ENCODE measurements around the gene NEU2.

NEU2 gene

GRCh38 chr2:233044974-233045605 is 12.6 kb downstream of the NEU2 start:
- Histone ChIP-seq H3K36me3 (replicated peaks in 1 of 2; ENCODE audit: control insufficient read depth in 2 of 2, insufficient read depth in 2 of 2, low read length in 2 of 2) (no peaks in the 10 kb centered on the region), H3K27ac (replicated peaks; ENCODE audit: low read length) (no peak overlapping the region), H3K14ac (ENCODE audit: low read length) (no peak overlapping the region), H3K18ac (ENCODE audit: low read length) (no peak overlapping the region), H2AK5ac (ENCODE audit: low read depth, low read length) (no peak overlapping the region), H2BK12ac (ENCODE audit: low read length) (no peak overlapping the region), H3K4me1 (ENCODE audit: control insufficient read depth in 2 of 2, insufficient read depth in 1 of 2, low read depth in 1 of 2, low read length in 2 of 2) (peaks cover 0 to 2% of the 10 kb centered on the region in 2 donors), H2BK5ac (ENCODE audit: low read length) (no peak overlapping the region), H2BK120ac (ENCODE audit: low read depth, low read length) (no peak overlapping the region), H3K4me2 (ENCODE audit: insufficient read depth, low read length, poor library complexity, severe bottlenecking) (no peak overlapping the region), H3K27me3 (ENCODE audit: control insufficient read depth in 3 of 3, insufficient read depth in 3 of 3, low read depth in 1 of 3, low read length in 3 of 3) (peaks cover 0 to 16% (median 0%) of the 10 kb centered on the region in 3 experiments), H3K4me3 (ENCODE audit: low read length in 2 of 2) (no peak overlapping the region), H4K91ac (ENCODE audit: low read depth, low read length, poor library complexity) (no peak overlapping the region), H3K9ac (ENCODE audit: low read depth, low read length, poor library complexity) (no peak overlapping the region), H2BK15ac (ENCODE audit: low read length) (no peak overlapping the region), H2AFZ (ENCODE audit: low read length) (no peak overlapping the region), H3K23ac (ENCODE audit: low read depth, low read length, poor library complexity) (no peak overlapping the region), H4K8ac (ENCODE audit: low read depth, low read length) (no peak overlapping the region), H3K4ac (ENCODE audit: low read length) (no peak overlapping the region), H3K9me3 (replicated peaks in 1 of 2; ENCODE audit: control insufficient read depth in 2 of 2, insufficient read depth in 1 of 2, low read depth in 1 of 2, low read length in 2 of 2) (no peaks in the 10 kb centered on the region), H3K79me1 (ENCODE audit: low read depth, low read length) (no peaks in the 10 kb centered on the region)
- WGBS, 2 donors (ENCODE audit: extremely low coverage in 2 of 2, insufficient read length in 2 of 2, insufficient replicate concordance in 1 of 2): no CpG with 5 or more reads among the region's 9 CpGs
- DNase-seq (ENCODE audit: low spot score): no peak

GRCh38 chr2:233047206-233047605 is 14.7 kb downstream of the NEU2 start:
- H3K36me3 ChIP-seq (replicated peaks in 1 of 2; ENCODE audit: control insufficient read depth in 2 of 2, insufficient read depth in 2 of 2, low read length in 2 of 2): no peaks in the 10 kb centered on the region
- no peak overlapping the region for H2AK5ac ChIP-seq (ENCODE audit: low read depth, low read length)
- peaks cover 0 to 6% of the 10 kb centered on the region in 2 donors for H3K4me1 ChIP-seq (ENCODE audit: control insufficient read depth in 2 of 2, insufficient read depth in 1 of 2, low read depth in 1 of 2, low read length in 2 of 2)
- H3K79me1 ChIP-seq (ENCODE audit: low read depth, low read length): no peaks in the 10 kb centered on the region
- no peak overlapping the region for H3K18ac ChIP-seq (ENCODE audit: low read length)
- no peak overlapping the region for H2BK15ac ChIP-seq (ENCODE audit: low read length)
- no peak overlapping the region for H2AFZ ChIP-seq (ENCODE audit: low read length)
- H3K27ac ChIP-seq (replicated peaks; ENCODE audit: low read length): no peak overlapping the region
- no peak overlapping the region for H3K4me2 ChIP-seq (ENCODE audit: insufficient read depth, low read length, poor library complexity, severe bottlenecking)
- H2BK12ac ChIP-seq (ENCODE audit: low read length): no peak overlapping the region
- H3K4ac ChIP-seq (ENCODE audit: low read length): no peak overlapping the region
- H3K4me3 ChIP-seq (ENCODE audit: low read length in 2 of 2): no peak overlapping the region
- no CpG with 5 or more reads among the region's 3 CpGs for WGBS, 2 donors (ENCODE audit: extremely low coverage in 2 of 2, insufficient read length in 2 of 2, insufficient replicate concordance in 1 of 2)
- H3K9me3 ChIP-seq (replicated peaks in 1 of 2; ENCODE audit: control insufficient read depth in 2 of 2, insufficient read depth in 1 of 2, low read depth in 1 of 2, low read length in 2 of 2): no peaks in the 10 kb centered on the region
- H3K9ac ChIP-seq (ENCODE audit: low read depth, low read length, poor library complexity): no peak overlapping the region
- no peak overlapping the region for H4K8ac ChIP-seq (ENCODE audit: low read depth, low read length)
- H3K14ac ChIP-seq (ENCODE audit: low read length): no peak overlapping the region
- H2BK5ac ChIP-seq (ENCODE audit: low read length): no peak overlapping the region
- H2BK120ac ChIP-seq (ENCODE audit: low read depth, low read length): no peak overlapping the region
- peaks cover 0 to 29% (median 3%) of the 10 kb centered on the region in 3 experiments for H3K27me3 ChIP-seq (ENCODE audit: control insufficient read depth in 3 of 3, insufficient read depth in 3 of 3, low read depth in 1 of 3, low read length in 3 of 3)
- no peak overlapping the region for H4K91ac ChIP-seq (ENCODE audit: low read depth, low read length, poor library complexity)
- DNase-seq (ENCODE audit: low spot score): no peak
- no peak overlapping the region for H3K23ac ChIP-seq (ENCODE audit: low read depth, low read length, poor library complexity)

GRCh38 chr2:233047667-233048066 is 15.2 kb downstream of the NEU2 start:
- H2BK15ac ChIP-seq (ENCODE audit: low read length): no peak overlapping the region
- DNase-seq (ENCODE audit: low spot score): no peak
- H3K4ac ChIP-seq (ENCODE audit: low read length): no peak overlapping the region
- no peak overlapping the region for H3K14ac ChIP-seq (ENCODE audit: low read length)
- H2BK120ac ChIP-seq (ENCODE audit: low read depth, low read length): no peak overlapping the region
- H3K27ac ChIP-seq (replicated peaks; ENCODE audit: low read length): no peak overlapping the region
- no peaks in the 10 kb centered on the region for H3K36me3 ChIP-seq (replicated peaks in 1 of 2; ENCODE audit: control insufficient read depth in 2 of 2, insufficient read depth in 2 of 2, low read length in 2 of 2)
- H3K23ac ChIP-seq (ENCODE audit: low read depth, low read length, poor library complexity): no peak overlapping the region
- H2BK5ac ChIP-seq (ENCODE audit: low read length): no peak overlapping the region
- no peak overlapping the region for H3K4me2 ChIP-seq (ENCODE audit: insufficient read depth, low read length, poor library complexity, severe bottlenecking)
- H2BK12ac ChIP-seq (ENCODE audit: low read length): no peak overlapping the region
- no peak overlapping the region for H4K91ac ChIP-seq (ENCODE audit: low read depth, low read length, poor library complexity)
- H3K9me3 ChIP-seq (replicated peaks in 1 of 2; ENCODE audit: control insufficient read depth in 2 of 2, insufficient read depth in 1 of 2, low read depth in 1 of 2, low read length in 2 of 2): no peaks in the 10 kb centered on the region
- H2AFZ ChIP-seq (ENCODE audit: low read length): no peak overlapping the region
- H3K18ac ChIP-seq (ENCODE audit: low read length): no peak overlapping the region
- no peak overlapping the region for H2AK5ac ChIP-seq (ENCODE audit: low read depth, low read length)
- peaks cover 0 to 6% of the 10 kb centered on the region in 2 donors for H3K4me1 ChIP-seq (ENCODE audit: control insufficient read depth in 2 of 2, insufficient read depth in 1 of 2, low read depth in 1 of 2, low read length in 2 of 2)
- no peaks in the 10 kb centered on the region for H3K79me1 ChIP-seq (ENCODE audit: low read depth, low read length)
- H3K27me3 ChIP-seq (ENCODE audit: control insufficient read depth in 3 of 3, insufficient read depth in 3 of 3, low read depth in 1 of 3, low read length in 3 of 3): peaks cover 0 to 29% (median 3%) of the 10 kb centered on the region in 3 experiments
- H3K4me3 ChIP-seq (ENCODE audit: low read length in 2 of 2): no peak overlapping the region
- no peak overlapping the region for H3K9ac ChIP-seq (ENCODE audit: low read depth, low read length, poor library complexity)
- no peak overlapping the region for H4K8ac ChIP-seq (ENCODE audit: low read depth, low read length)
- no CpG with 5 or more reads among the region's 9 CpGs for WGBS, 2 donors (ENCODE audit: extremely low coverage in 2 of 2, insufficient read length in 2 of 2, insufficient replicate concordance in 1 of 2)

GRCh38 chr2:233048569-233049193 is 16.2 kb downstream of the NEU2 start:
- Histone ChIP-seq H3K18ac (ENCODE audit: low read length) (peak overlapping the region; percentile 66), H3K27ac (replicated peaks; ENCODE audit: low read length) (no peak overlapping the region), H2BK120ac (ENCODE audit: low read depth, low read length) (no peak overlapping the region), H2AFZ (ENCODE audit: low read length) (no peak overlapping the region), H3K4me3 (ENCODE audit: low read length in 2 of 2) (no peak overlapping the region), H3K4ac (ENCODE audit: low read length) (no peak overlapping the region), H2BK12ac (ENCODE audit: low read length) (no peak overlapping the region), H3K4me2 (ENCODE audit: insufficient read depth, low read length, poor library complexity, severe bottlenecking) (no peak overlapping the region), H3K9ac (ENCODE audit: low read depth, low read length, poor library complexity) (no peak overlapping the region), H3K36me3 (replicated peaks in 1 of 2; ENCODE audit: control insufficient read depth in 2 of 2, insufficient read depth in 2 of 2, low read length in 2 of 2) (no peaks in the 10 kb centered on the region), H3K14ac (ENCODE audit: low read length) (no peak overlapping the region), H3K9me3 (replicated peaks in 1 of 2; ENCODE audit: control insufficient read depth in 2 of 2, insufficient read depth in 1 of 2, low read depth in 1 of 2, low read length in 2 of 2) (no peaks in the 10 kb centered on the region), H4K8ac (ENCODE audit: low read depth, low read length) (no peak overlapping the region), H3K23ac (ENCODE audit: low read depth, low read length, poor library complexity) (no peak overlapping the region), H2BK5ac (ENCODE audit: low read length) (no peak overlapping the region), H2AK5ac (ENCODE audit: low read depth, low read length) (no peak overlapping the region), H3K4me1 (ENCODE audit: control insufficient read depth in 2 of 2, insufficient read depth in 1 of 2, low read depth in 1 of 2, low read length in 2 of 2) (peaks cover 0 to 6% of the 10 kb centered on the region in 2 donors), H3K27me3 (ENCODE audit: control insufficient read depth in 3 of 3, insufficient read depth in 3 of 3, low read depth in 1 of 3, low read length in 3 of 3) (peaks cover 0 to 32% (median 3%) of the 10 kb centered on the region in 3 experiments), H4K91ac (ENCODE audit: low read depth, low read length, poor library complexity) (no peak overlapping the region), H3K79me1 (ENCODE audit: low read depth, low read length) (no peaks in the 10 kb centered on the region), H2BK15ac (ENCODE audit: low read length) (peak overlapping the region; percentile 53)
- no peak for DNase-seq (ENCODE audit: low spot score)
- WGBS, 2 donors (ENCODE audit: extremely low coverage in 2 of 2, insufficient read length in 2 of 2, insufficient replicate concordance in 1 of 2): 100% methylated on average over 1 of the region's 10 CpGs; no CpG with 5 or more reads in 1 of the 2 donors

Data from neuronal stem cell (in vitro differentiated cells).